SK-N-SH (cell line): Measurements from ENCODE around the gene SEC14L5. TPM values are rescaled to one million over a fixed set of nuclear protein-coding genes. Genes with fewer than 3 reads are reported as not detected.

Experiments used
- CTCF ChIA-PET: fragments of 300-600, 350-600 bp; formaldehyde crosslinking; extraction: SDS; loops from one replicate; lab custom pipeline; 2021; lab: Yijun Ruan, JAX
- POLR2A ChIA-PET: fragments of 350-600 bp; sonication (Branson Sonifier 250); formaldehyde crosslinking; extraction: SDS; loops from one replicate; lab custom pipeline; 2020; ENCODE audit warnings: antibody characterized with exemption, inconsistent platforms; lab: Yijun Ruan, JAX
- DNase-seq: peaks from one replicate; pipeline ENCODE4 v3.0.0; 2012
- H2AFZ ChIP-seq: fragments of 200-600 bp; sonication (generic); 2 replicates; pipeline ENCODE4 v1.8.1; 2016; ENCODE audit warnings: antibody characterized with exemption, mild to moderate bottlenecking, low read depth
- H3F3A ChIP-seq: fragments of 200-600 bp; sonication (generic); replicated peaks from 2 replicates; pipeline ENCODE3; 2016; ENCODE audit warnings: antibody characterized with exemption, mild to moderate bottlenecking; ENCODE audit not compliant: insufficient read depth
- H3K27ac ChIP-seq, 2 experiments: fragments of 200-500 bp in 1 of 2; fragments of 200-600 bp in 1 of 2; sonication (Bioruptor generic) in 1 of 2; sonication (generic), shearing (Covaris generic) in 1 of 2; 2 replicates each; pipeline versions ENCODE4 v1.5.1 to v1.6.1; 2014 to 2016; ENCODE audit warnings: low read depth in 2 of 2, inconsistent platforms in 1 of 2, low read length in 1 of 2, mild to moderate bottlenecking in 1 of 2, mixed read lengths in 1 of 2
- H3K27me3 ChIP-seq: fragments of 200-600 bp; sonication (generic), shearing (Covaris generic); 2 replicates; pipeline ENCODE4 v1.6.1; 2016; ENCODE audit warnings: mixed run types; ENCODE audit not compliant: insufficient read depth
- H3K36me3 ChIP-seq, 2 experiments: fragments of 200-500 bp in 1 of 2; fragments of 200-600 bp in 1 of 2; sonication (Bioruptor generic) in 1 of 2; sonication (generic) in 1 of 2; replicated peaks in 1 of 2; 2 replicates each; pipeline versions ENCODE3 to v1.5.1; 2014 to 2016; ENCODE audit warnings: low read length in 1 of 2, mild to moderate bottlenecking in 1 of 2; ENCODE audit not compliant: insufficient read depth in 2 of 2, control insufficient read depth in 1 of 2
- H3K4me1 ChIP-seq, 2 experiments: fragments of 200-500 bp in 1 of 2; fragments of 200-600 bp in 1 of 2; sonication (Bioruptor generic) in 1 of 2; sonication (generic), shearing (Covaris generic) in 1 of 2; 2 replicates each; pipeline versions ENCODE4 v1.5.1 to v1.6.1; 2014 to 2016; ENCODE audit warnings: low read depth in 1 of 2, low read length in 1 of 2, mixed run types in 1 of 2; ENCODE audit not compliant: insufficient read depth in 2 of 2, control insufficient read depth in 1 of 2
- H3K4me2 ChIP-seq: fragments of 200-600 bp; sonication (generic), shearing (Covaris generic); 2 replicates; pipeline ENCODE4 v1.6.1; 2017; ENCODE audit warnings: mixed run types
- H3K4me3 ChIP-seq, 2 experiments: fragments of 200-500 bp in 1 of 2; fragments of 200-600 bp in 1 of 2; sonication (Bioruptor generic) in 1 of 2; sonication (generic), shearing (Covaris generic) in 1 of 2; 2 replicates each; pipeline versions ENCODE4 v1.5.1 to v1.8.1; 2014 to 2016; ENCODE audit warnings: low read depth in 2 of 2, inconsistent platforms in 1 of 2, low read length in 1 of 2, mild to moderate bottlenecking in 1 of 2, mixed read lengths in 1 of 2, moderate library complexity in 1 of 2
- H3K79me2 ChIP-seq: fragments of 200-600 bp; sonication (generic); 2 replicates; pipeline ENCODE4 v1.8.1; 2017; ENCODE audit warnings: mild to moderate bottlenecking; ENCODE audit not compliant: insufficient read depth
- H3K9ac ChIP-seq: fragments of 200-600 bp; sonication (generic); 2 replicates; pipeline ENCODE4 v1.6.1; 2017; ENCODE audit warnings: mixed run types
- H3K9me2 ChIP-seq: fragments of 200-600 bp; sonication (generic); 2 replicates; pipeline ENCODE4 v1.6.1; 2017; ENCODE audit warnings: mixed run types
- H3K9me3 ChIP-seq: fragments of 200-600 bp; sonication (generic); 2 replicates; pipeline ENCODE4 v1.6.1; 2017; ENCODE audit warnings: mixed run types, mild to moderate bottlenecking, moderate library complexity
- H4K20me1 ChIP-seq: fragments of 200-600 bp; sonication (generic); 2 replicates; pipeline ENCODE4 v1.6.1; 2017; ENCODE audit warnings: mild to moderate bottlenecking, mixed run types; ENCODE audit not compliant: insufficient read depth
- FOXJ3 ChIP-seq: sonication (generic); formaldehyde crosslinking; IDR thresholded peaks from 2 replicates; pipeline ENCODE4 v1.5.1; 2020; ENCODE audit warnings: mild to moderate bottlenecking, missing genetic modification reagents
- GABPA ChIP-seq: IDR thresholded peaks from 2 replicates; pipeline ENCODE4 v1.4.0; 2012; ENCODE audit warnings: low read depth, mild to moderate bottlenecking
- NFIC ChIP-seq: IDR thresholded peaks from 2 replicates; pipeline ENCODE4 v1.4.0; 2012; ENCODE audit warnings: borderline replicate concordance
- NRF1 ChIP-seq: IDR thresholded peaks from 2 replicates; pipeline ENCODE4 v1.6.1; 2012; ENCODE audit warnings: low read depth, mild to moderate bottlenecking, low read length
- RAD21 ChIP-seq: IDR thresholded peaks from 2 replicates; pipeline ENCODE4 v1.6.1; 2012; ENCODE audit warnings: mild to moderate bottlenecking, low read length
- RCOR1 ChIP-seq: fragments of 150-350 bp; IDR thresholded peaks from 2 replicates; pipeline ENCODE4 v1.6.1; 2017; ENCODE audit warnings: antibody characterized with exemption, low read length
- SMC3 ChIP-seq: IDR thresholded peaks from 2 replicates; pipeline ENCODE4 v1.6.1; 2012; ENCODE audit warnings: low read depth, low read length, improper control_type of control experiment
- TEAD4 ChIP-seq: IDR thresholded peaks from 2 replicates; pipeline ENCODE4 v1.4.0; 2012; ENCODE audit warnings: mild to moderate bottlenecking, borderline replicate concordance; ENCODE audit not compliant: insufficient read depth
- WGBS: methylation state at CpG from one replicate; pipeline ENCODE4 v1.1.6; 2017; ENCODE audit warnings: low lambda C conversion rate; 5-methylcytosine and 5-hydroxymethylcytosine counted together
- polyA plus RNA-seq, 3 experiments: library from polyadenylated mRNA; depleted of rRNA; stranded (reverse); fragments of >200 nt; gene quantifications; 2 replicates each; pipeline ENCODE4 v1.2.3, GENCODE V29; 2012
- TF ChIP-seq, protein P1 (sequence below): IDR thresholded peaks from 2 replicates; pipeline ENCODE4 v1.4.0; 2012; ENCODE audit warnings: low read depth
- TF ChIP-seq, protein P2 (sequence below): fragments of 150-350 bp; IDR thresholded peaks from 2 replicates; pipeline ENCODE4 v1.6.1; 2016; ENCODE audit warnings: mild to moderate bottlenecking, low read depth, low read length
- TF ChIP-seq, protein P3 (sequence below): IDR thresholded peaks from 2 replicates; pipeline ENCODE4 v1.4.0; 2012; ENCODE audit warnings: low read depth, borderline replicate concordance

Gene SEC14L5
- polyA plus RNA-seq, 1 of the 3 experiments (the other 2 are of a cell fraction), result 0.08 TPM

DNA sequence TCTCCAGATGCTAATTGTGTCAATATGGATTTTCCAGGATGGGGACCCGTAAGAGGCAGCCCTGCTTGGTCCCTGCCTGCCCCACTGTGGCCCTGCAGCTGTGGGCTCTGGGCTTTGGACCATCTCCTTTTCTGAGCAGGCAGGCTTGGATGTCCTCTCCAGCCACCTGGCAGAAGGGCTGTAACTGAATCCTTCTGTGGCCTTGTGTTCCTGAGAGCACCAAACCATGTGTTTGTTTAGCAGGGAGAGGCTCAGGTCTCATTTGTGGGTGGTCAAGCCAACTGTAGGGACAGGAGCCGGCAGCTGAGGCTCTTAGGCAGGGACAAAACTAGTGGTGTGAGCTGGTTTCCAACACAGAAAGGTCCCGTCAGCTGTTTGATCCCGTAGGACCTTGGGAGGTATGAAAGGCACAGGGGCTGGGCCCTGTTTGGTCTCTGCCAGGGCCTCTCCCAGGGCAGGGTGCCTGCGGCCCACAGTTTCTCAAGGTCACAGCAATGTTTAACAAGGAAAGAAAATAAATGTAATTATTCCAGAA is 18.5 kb downstream of the SEC14L5 start:
- no peaks in the 10 kb centered on the region for H4K20me1 ChIP-seq
- no peaks in the 10 kb centered on the region for H3K9me3 ChIP-seq
- no peaks in the 10 kb centered on the region for H3F3A ChIP-seq
- no peak for TF ChIP-seq RAD21
- H3K4me3 ChIP-seq, result no peak overlapping the region
- H2AFZ ChIP-seq, result no peak overlapping the region
- CTCF ChIA-PET, result interaction anchor here (1.1 to 1.9 kb wide), 2 partner anchors 21 to 48 kb away, joined by 3 to 8 read pairs; no protein-coding TSS in a partner anchor
- H3K27me3 ChIP-seq, result peaks cover 4% of the 10 kb centered on the region; the same call in 1 of the 2 replicates
- no peak for DNase-seq
- no peak overlapping the region for H3K9ac ChIP-seq
- H3K4me2 ChIP-seq, result no peak overlapping the region
- H3K36me3 ChIP-seq, result no peaks in the 10 kb centered on the region
- H3K79me2 ChIP-seq, result no peaks in the 10 kb centered on the region
- no peaks in the 10 kb centered on the region for H3K4me1 ChIP-seq
- H3K27ac ChIP-seq, result no peak overlapping the region
- 79% methylated on average over 5 of the region's 5 CpGs for WGBS
- POLR2A ChIA-PET, result no interaction called here
- no peaks in the 10 kb centered on the region for H3K9me2 ChIP-seq

DNA sequence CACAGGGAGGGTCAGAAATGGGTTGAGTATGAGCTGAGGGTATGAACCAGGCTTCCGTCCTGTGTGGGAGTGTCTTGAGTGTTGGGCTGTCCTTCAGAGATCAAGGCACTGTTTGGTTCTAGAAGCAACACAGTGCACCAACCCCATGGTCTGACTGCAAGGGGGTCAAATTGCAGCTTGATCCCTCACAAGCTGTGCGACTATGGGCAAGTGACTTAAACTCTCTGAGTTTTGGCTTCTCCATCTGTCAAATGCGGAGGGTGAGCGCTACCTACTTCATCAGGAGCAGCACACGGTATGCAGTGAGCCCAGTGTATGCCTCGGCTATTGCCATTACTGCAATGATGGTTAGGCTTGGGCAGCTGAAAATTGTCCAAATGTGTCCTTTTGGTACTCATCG is 21.0 kb downstream of the SEC14L5 start:
- Histone ChIP-seq H3K9me2 (no peaks in the 10 kb centered on the region), H2AFZ (no peak overlapping the region), H3K4me2 (no peak overlapping the region), H3K36me3 (no peaks in the 10 kb centered on the region), H3F3A (no peaks in the 10 kb centered on the region), H3K4me1 (no peaks in the 10 kb centered on the region), H3K4me3 (no peak overlapping the region), H3K79me2 (no peaks in the 10 kb centered on the region), H3K9ac (no peak overlapping the region), H3K27ac (no peak overlapping the region), H3K27me3 (no peaks in the 10 kb centered on the region), H3K9me3 (no peaks in the 10 kb centered on the region), H4K20me1 (no peaks in the 10 kb centered on the region)
- POLR2A ChIA-PET, result no interaction called here
- DNase-seq, result no peak
- WGBS, result 74% methylated on average over 7 of the region's 7 CpGs
- CTCF ChIA-PET, result interaction anchor here (0.6 kb wide), 1 partner anchor 1346 kb away, joined by 3 read pairs; no protein-coding TSS in a partner anchor
- TF ChIP-seq FOXJ3 (CRISPR knock-in tag), result no peak
- TF ChIP-seq SMC3, result no peak
- no peak for TF ChIP-seq NFIC
- TF ChIP-seq, protein P1, sequence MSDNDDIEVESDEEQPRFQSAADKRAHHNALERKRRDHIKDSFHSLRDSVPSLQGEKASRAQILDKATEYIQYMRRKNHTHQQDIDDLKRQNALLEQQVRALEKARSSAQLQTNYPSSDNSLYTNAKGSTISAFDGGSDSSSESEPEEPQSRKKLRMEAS, result no peak
- TF ChIP-seq, protein P2, sequence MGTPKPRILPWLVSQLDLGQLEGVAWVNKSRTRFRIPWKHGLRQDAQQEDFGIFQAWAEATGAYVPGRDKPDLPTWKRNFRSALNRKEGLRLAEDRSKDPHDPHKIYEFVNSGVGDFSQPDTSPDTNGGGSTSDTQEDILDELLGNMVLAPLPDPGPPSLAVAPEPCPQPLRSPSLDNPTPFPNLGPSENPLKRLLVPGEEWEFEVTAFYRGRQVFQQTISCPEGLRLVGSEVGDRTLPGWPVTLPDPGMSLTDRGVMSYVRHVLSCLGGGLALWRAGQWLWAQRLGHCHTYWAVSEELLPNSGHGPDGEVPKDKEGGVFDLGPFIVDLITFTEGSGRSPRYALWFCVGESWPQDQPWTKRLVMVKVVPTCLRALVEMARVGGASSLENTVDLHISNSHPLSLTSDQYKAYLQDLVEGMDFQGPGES, result no peak
- no peak for TF ChIP-seq TEAD4
- TF ChIP-seq, protein P3, sequence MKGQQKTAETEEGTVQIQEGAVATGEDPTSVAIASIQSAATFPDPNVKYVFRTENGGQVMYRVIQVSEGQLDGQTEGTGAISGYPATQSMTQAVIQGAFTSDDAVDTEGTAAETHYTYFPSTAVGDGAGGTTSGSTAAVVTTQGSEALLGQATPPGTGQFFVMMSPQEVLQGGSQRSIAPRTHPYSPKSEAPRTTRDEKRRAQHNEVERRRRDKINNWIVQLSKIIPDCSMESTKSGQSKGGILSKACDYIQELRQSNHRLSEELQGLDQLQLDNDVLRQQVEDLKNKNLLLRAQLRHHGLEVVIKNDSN, result no peak
- TF ChIP-seq GABPA, result no peak
- no peak for TF ChIP-seq RCOR1
- no peak for TF ChIP-seq NRF1
